Heart right ventricle (tissue), 16 donors: ENCODE data around the gene VASN. TPM values are rescaled to one million over a fixed set of nuclear protein-coding genes. Genes with fewer than 3 reads are reported as not detected.

Source experiments
- ATAC-seq, 8 donors: fragments of 200-7000 bp; cut with Tn5 transposase; one replicate each; pipeline ENCODE4 v1.9.1; 2020; ENCODE audit warnings: mild to moderate bottlenecking in 8 of 8, moderate library complexity in 8 of 8, moderate number of reproducible peaks in 1 of 8
- DNase-seq, 2 donors: peaks; one replicate each; pipeline ENCODE4 v3.0.0-alpha.2; 2020
- H3K27ac ChIP-seq, 10 donors: fragments of 200-600 bp; sonication (generic) in 2 of 10; one replicate each; pipeline versions ENCODE4 v1.5.0 to v1.8.0; 2020 to 2022; ENCODE audit warnings: mild to moderate bottlenecking in 3 of 10
- H3K27me3 ChIP-seq, 7 donors: fragments of 200-600 bp; one replicate each; pipeline ENCODE4 v1.8.0; 2021 to 2022; ENCODE audit warnings: mild to moderate bottlenecking in 2 of 7
- H3K36me3 ChIP-seq, 9 donors: fragments of 200-600 bp; sonication (generic) in 1 of 9; one replicate each; pipeline versions ENCODE4 v1.5.0 to v1.8.0; 2020 to 2022; ENCODE audit warnings: mild to moderate bottlenecking in 2 of 9
- H3K4me1 ChIP-seq, 9 donors: fragments of 200-600 bp; sonication (generic) in 1 of 9; one replicate each; pipeline versions ENCODE4 v1.5.0 to v1.8.0; 2020 to 2022; ENCODE audit warnings: mild to moderate bottlenecking in 4 of 9
- H3K4me3 ChIP-seq, 10 donors: fragments of 200-600 bp; sonication (generic) in 2 of 10; one replicate each; pipeline versions ENCODE4 v1.5.0 to v1.8.0; 2020 to 2022; ENCODE audit warnings: mild to moderate bottlenecking in 7 of 10, moderate library complexity in 2 of 10
- H3K9me3 ChIP-seq, 11 donors: fragments of 200-600 bp in 10 of 11; sonication (generic) in 2 of 11; one replicate each; pipeline versions ENCODE4 v1.5.0 to v1.8.0; 2013 to 2022; ENCODE audit warnings: mild to moderate bottlenecking in 2 of 11, control low read depth in 1 of 11, moderate library complexity in 1 of 11
- WGBS, 2 donors: extraction: QIAGEN DNeasy Blood & Tissue Kit; methylation state at CpG; one replicate each; pipeline ENCODE4 v1.1.7; 2013; ENCODE audit warnings: inconsistent platforms in 1 of 2; 5-methylcytosine and 5-hydroxymethylcytosine counted together
- intact Hi-C, 10 donors: fragments of 100-400 bp; cut with DNase I; formaldehyde crosslinking; loops; one replicate each; pipeline versions ENCODE4 v1.11.1 to v1.14.2; 2022
- polyA plus RNA-seq, 2 donors: library from polyadenylated mRNA; stranded (reverse); fragments of 200-250 nt; gene quantifications; one replicate each; pipeline ENCODE4 v1.2.3, GENCODE V29; 2013
- total RNA-seq, 10 donors: library from RNA; stranded (reverse); fragmentation: NEBNext Ultra II Directional in 3 of 10; extraction: Animal tissue kit (Norgen Biotek cat#: 25700) in 3 of 10; gene quantifications; one replicate each; pipeline versions ENCODE4 v1.2.1 to v1.2.4, GENCODE V29; 2021 to 2023
- TF ChIP-seq, protein P1 (sequence below), 9 donors: fragments of 200-600 bp; sonication (generic) in 2 of 9; IDR thresholded peaks; one replicate each; pipeline versions ENCODE4 v1.5.0 to v1.8.0; 2021 to 2022; ENCODE audit warnings: antibody characterized with exemption in 9 of 9, mild to moderate bottlenecking in 5 of 9, moderate library complexity in 1 of 9
- donor health status: Arrhythmogenic right ventricular cardiomyopathy.
- donor health status: ischemic (EF 13 %, LVEDD 7.1; RV severe dilation, severe dysfunction).
- donor health status: healthy with polysubstance abuse.
- donor health status: DM: no; HTN: yes; CAD: no.
- donor health status: DM: no; HTN: no; CAD: no.
- donor health status: ischemic (EF 25% LVEDD 6.9; RV normal size, moderate dysfunction).
- donor health status: ischemic (EF 25% LVEDD 5.7; RV mildly dilated, moderate dysfunction).
- donor health status: healthy.
- donor health status: DM: yes; HTN: yes; CAD: no.
- donor health status: Ischemic cardiomyopathy.
- donor health status: ischemic (EF 35%, LVEDD 5.7; RV mildly dilated, moderate dysfunction).
- donor health status: nonischemic (EF 11% LVEDD 7.7; RV severe dilation, severe dysfunction).
- donor health status: DM: yes; HTN: yes; CAD: no.
- donor health status: PGD.
- donor health status: ischemic (EF 29% LVEDD 5.4; RV normal size, mild dysfunction).
- donor health status: nonischemic (EF 23%, LVEDD 6.1; RV moderate dilation, normal function).

Gene VASN
- total and polyA plus RNA-seq, 12 donors, result 3.1 to 27.9 (median 6.0) TPM

DNA sequence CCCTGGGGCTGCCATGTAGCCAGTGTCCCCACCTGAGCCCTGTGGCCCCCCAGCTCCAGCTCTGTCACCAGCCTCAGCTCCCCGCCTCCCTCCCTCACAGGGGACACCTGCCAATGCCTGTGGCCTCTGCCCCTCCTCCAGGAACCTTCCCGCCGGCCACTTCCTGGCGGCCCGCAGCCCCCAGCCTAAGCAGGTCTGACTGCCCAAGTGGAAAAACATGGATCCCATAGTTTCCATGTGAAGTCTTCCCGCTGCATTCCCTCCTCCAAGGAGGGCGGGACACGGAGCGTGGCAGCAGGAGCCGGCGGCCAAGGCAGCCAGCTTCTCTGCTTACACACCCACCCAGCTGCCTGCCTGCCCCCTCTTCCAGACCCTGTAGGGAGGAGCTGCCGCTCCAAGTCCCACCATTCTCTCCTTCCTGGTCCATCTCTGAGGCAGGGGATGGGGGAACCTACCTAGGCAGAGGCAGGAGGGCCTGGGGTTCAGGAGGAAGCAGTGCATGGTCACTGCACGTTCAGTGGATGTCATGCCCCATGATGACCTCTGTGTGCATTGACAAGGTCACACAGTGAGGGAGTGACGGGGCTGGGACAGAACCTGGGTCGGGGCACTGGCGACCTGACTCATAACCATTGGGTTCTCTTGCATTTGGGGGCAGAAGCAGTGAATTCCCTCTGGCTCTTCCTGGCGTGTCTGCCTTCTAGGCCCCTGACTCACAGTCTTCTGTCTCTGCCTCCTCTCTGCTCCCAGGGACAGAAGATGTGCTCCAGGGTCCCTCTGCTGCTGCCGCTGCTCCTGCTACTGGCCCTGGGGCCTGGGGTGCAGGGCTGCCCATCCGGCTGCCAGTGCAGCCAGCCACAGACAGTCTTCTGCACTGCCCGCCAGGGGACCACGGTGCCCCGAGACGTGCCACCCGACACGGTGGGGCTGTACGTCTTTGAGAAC, 8.7 kb downstream of the VASN start:
- WGBS, 2 donors, result 77 to 78% methylated on average over 26 of the region's 26 CpGs
- peak in 1 of 2 donors; percentile 16 for DNase-seq
- ATAC-seq, result no peak
- peak overlapping the region in 2 of 10 donors; percentile 11 to 20 for H3K27ac ChIP-seq
- peaks cover 0 to 70% (median 11%) of the 10 kb centered on the region in 9 donors for H3K36me3 ChIP-seq
- no peaks in the 10 kb centered on the region for H3K27me3 ChIP-seq
- TF ChIP-seq, protein P1, sequence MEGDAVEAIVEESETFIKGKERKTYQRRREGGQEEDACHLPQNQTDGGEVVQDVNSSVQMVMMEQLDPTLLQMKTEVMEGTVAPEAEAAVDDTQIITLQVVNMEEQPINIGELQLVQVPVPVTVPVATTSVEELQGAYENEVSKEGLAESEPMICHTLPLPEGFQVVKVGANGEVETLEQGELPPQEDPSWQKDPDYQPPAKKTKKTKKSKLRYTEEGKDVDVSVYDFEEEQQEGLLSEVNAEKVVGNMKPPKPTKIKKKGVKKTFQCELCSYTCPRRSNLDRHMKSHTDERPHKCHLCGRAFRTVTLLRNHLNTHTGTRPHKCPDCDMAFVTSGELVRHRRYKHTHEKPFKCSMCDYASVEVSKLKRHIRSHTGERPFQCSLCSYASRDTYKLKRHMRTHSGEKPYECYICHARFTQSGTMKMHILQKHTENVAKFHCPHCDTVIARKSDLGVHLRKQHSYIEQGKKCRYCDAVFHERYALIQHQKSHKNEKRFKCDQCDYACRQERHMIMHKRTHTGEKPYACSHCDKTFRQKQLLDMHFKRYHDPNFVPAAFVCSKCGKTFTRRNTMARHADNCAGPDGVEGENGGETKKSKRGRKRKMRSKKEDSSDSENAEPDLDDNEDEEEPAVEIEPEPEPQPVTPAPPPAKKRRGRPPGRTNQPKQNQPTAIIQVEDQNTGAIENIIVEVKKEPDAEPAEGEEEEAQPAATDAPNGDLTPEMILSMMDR (IDR thresholded peaks at IDR 0.05), result no peak
- H3K9me3 ChIP-seq, result no peaks in the 10 kb centered on the region
- intact Hi-C loops, result no loop called here
- peaks cover 16 to 74% (median 38%) of the 10 kb centered on the region in 9 donors for H3K4me1 ChIP-seq
- H3K4me3 ChIP-seq, result no peak overlapping the region

DNA sequence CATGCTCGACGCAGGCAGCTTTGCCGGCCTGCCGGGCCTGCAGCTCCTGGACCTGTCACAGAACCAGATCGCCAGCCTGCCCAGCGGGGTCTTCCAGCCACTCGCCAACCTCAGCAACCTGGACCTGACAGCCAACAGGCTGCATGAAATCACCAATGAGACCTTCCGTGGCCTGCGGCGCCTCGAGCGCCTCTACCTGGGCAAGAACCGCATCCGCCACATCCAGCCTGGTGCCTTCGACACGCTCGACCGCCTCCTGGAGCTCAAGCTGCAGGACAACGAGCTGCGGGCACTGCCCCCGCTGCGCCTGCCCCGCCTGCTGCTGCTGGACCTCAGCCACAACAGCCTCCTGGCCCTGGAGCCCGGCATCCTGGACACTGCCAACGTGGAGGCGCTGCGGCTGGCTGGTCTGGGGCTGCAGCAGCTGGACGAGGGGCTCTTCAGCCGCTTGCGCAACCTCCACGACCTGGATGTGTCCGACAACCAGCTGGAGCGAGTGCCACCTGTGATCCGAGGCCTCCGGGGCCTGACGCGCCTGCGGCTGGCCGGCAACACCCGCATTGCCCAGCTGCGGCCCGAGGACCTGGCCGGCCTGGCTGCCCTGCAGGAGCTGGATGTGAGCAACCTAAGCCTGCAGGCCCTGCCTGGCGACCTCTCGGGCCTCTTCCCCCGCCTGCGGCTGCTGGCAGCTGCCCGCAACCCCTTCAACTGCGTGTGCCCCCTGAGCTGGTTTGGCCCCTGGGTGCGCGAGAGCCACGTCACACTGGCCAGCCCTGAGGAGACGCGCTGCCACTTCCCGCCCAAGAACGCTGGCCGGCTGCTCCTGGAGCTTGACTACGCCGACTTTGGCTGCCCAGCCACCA, 9.7 kb downstream of the VASN start:
- TF ChIP-seq, protein P1 (IDR thresholded peaks at IDR 0.05), result no peak
- H3K4me3 ChIP-seq, result no peak overlapping the region
- no peak overlapping the region for H3K27ac ChIP-seq
- H3K4me1 ChIP-seq, result peaks cover 15 to 70% (median 29%) of the 10 kb centered on the region in 9 donors
- DNase-seq (peak in 1 of 2 donors; percentile 20), ATAC-seq (no peak)
- H3K27me3 ChIP-seq, result no peaks in the 10 kb centered on the region
- H3K36me3 ChIP-seq, result peaks cover 0 to 73% (median 11%) of the 10 kb centered on the region in 9 donors
- H3K9me3 ChIP-seq, result no peaks in the 10 kb centered on the region
- WGBS, 2 donors, result 94 to 95% methylated on average over 59 of the region's 59 CpGs
- intact Hi-C loops, result no loop called here

DNA sequence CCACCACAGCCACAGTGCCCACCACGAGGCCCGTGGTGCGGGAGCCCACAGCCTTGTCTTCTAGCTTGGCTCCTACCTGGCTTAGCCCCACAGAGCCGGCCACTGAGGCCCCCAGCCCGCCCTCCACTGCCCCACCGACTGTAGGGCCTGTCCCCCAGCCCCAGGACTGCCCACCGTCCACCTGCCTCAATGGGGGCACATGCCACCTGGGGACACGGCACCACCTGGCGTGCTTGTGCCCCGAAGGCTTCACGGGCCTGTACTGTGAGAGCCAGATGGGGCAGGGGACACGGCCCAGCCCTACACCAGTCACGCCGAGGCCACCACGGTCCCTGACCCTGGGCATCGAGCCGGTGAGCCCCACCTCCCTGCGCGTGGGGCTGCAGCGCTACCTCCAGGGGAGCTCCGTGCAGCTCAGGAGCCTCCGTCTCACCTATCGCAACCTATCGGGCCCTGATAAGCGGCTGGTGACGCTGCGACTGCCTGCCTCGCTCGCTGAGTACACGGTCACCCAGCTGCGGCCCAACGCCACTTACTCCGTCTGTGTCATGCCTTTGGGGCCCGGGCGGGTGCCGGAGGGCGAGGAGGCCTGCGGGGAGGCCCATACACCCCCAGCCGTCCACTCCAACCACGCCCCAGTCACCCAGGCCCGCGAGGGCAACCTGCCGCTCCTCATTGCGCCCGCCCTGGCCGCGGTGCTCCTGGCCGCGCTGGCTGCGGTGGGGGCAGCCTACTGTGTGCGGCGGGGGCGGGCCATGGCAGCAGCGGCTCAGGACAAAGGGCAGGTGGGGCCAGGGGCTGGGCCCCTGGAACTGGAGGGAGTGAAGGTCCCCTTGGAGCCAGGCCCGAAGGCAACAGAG, 10.5 kb downstream of the VASN start:
- ATAC-seq (no peak), DNase-seq (no peak)
- Histone ChIP-seq H3K4me1 (peaks cover 12 to 69% (median 26%) of the 10 kb centered on the region in 9 donors), H3K27ac (peak overlapping the region in 4 of 10 donors; percentile 6 to 40 (median 38)), H3K4me3 (no peak overlapping the region), H3K27me3 (no peaks in the 10 kb centered on the region), H3K36me3 (peaks cover 0 to 82% (median 11%) of the 10 kb centered on the region in 9 donors), H3K9me3 (no peaks in the 10 kb centered on the region)
- TF ChIP-seq, protein P1 (IDR thresholded peaks at IDR 0.05), result no peak
- intact Hi-C loops, result no loop called here
- WGBS, 2 donors, result 95% methylated on average over 54 to 55 of the region's 55 CpGs
